Pulmonary artery endothelial cell (primary cell): ENCODE results near the gene NEUROD1. TPM values are rescaled to one million over a fixed set of nuclear protein-coding genes. Genes with fewer than 3 reads are reported as not detected.

Experiments
- DNase-seq: peaks from one replicate; pipeline ENCODE4 v3.0.0-alpha.2; 2011; ENCODE audit warnings: low read depth, low spot score
- total RNA-seq: library from RNA; depleted of rRNA; stranded (reverse); fragments of >200 nt; gene quantifications from 2 replicates; pipeline ENCODE4 v1.2.3, GENCODE V29; 2014

The NEUROD1 gene
- total RNA-seq, 1 donor from 2014 or later: not detected

DNA sequence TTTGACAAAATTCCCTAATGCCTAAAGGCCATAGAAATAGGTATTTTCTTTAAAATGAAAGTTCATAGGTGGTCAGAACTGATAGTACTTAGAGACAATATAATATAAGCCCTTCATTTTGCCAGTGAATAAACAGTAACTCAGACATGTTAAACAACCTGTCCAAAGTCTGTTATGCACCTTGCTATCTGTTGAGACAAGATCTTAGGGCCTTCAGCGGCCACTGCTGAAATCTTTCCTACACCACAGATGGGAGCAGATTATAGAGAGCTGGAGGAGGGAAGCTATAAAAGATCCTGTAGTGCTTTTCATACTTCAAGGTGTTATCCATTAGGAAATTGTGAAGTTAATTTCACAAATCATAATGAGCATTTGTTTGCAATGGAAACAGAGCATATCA is 37.2 kb downstream of the NEUROD1 start:
- DNase-seq: no peak

DNA sequence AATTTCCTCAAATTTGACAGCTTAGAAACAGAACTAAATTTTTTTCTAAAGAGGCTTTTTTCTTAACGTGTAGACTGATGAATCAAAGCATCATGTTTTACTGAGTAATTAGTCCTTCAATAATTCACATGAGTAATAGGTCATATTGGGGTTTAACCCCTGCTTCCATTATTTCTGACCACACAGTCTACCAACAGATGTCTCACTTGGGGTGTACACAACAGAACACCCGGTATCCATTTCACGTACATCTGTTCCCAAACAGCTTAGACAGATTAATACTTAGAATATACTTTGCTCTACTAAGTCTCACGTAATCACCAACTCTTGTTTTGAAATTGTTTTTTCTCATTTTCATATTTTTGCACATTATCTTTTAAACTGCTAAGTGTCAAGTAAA is 38.2 kb downstream of the NEUROD1 start:
- no peak for DNase-seq

- no peak for DNase-seq
These were observed 40.6 kb downstream of the NEUROD1 start for GRCh38 chr2:181639686-181640085.

- no peak for DNase-seq
These were observed 47.5 kb downstream of the NEUROD1 start for GRCh38 chr2:181632733-181633401.

GRCh38 chr2:181628590-181629585 is 51.4 kb downstream of the NEUROD1 start:
- DNase-seq: no peak

DNA sequence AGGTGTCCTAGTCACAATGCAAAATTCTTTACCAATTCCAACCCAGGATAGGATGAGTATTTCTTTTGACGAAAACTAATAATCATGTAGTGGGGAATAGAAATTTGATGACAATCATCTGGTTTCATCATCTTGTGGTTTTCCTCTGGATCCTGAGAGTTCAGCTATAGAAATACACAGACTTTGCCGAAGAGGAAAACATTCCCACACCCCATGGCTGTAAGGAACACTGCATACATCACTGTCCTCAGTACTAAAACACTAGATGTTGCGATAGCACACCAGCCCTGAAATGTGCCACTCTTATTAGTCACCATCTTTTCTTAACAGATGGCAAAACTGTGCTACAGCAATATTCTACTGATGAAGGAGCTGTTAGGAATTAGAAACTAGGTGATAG is 52.8 kb downstream of the NEUROD1 start:
- DNase-seq: no peak

- no peak for DNase-seq
These were observed 53.6 kb downstream of the NEUROD1 start for GRCh38 chr2:181626671-181627070.

Other genes with a start within 250 kb of the NEUROD1 start
- 1.6 and 9.3 TPM in 2 replicates for gene ITGA4, start 223.1 kb downstream of the NEUROD1 start, total RNA-seq
- gene CERKL, start 23.4 kb downstream of the NEUROD1 start, total RNA-seq: not detected in 2 replicates
- 208 and 223 TPM in 2 replicates for gene ITPRID2, start 211.2 kb upstream of the NEUROD1 start, total RNA-seq